BLaER1 (cell line): ENCODE measurements around the gene KIF1A.

Source experiments
- H3K27ac ChIP-seq: shearing (Covaris generic); formaldehyde crosslinking; 2 replicates; pipeline ENCODE4 v1.8.1; 2022
- H3K27me3 ChIP-seq: shearing (Covaris generic); formaldehyde crosslinking; 2 replicates; pipeline ENCODE4 v1.8.1; 2022
- H3K36me3 ChIP-seq: shearing (Covaris generic); formaldehyde crosslinking; 2 replicates; pipeline ENCODE4 v1.8.1; 2022
- H3K4me1 ChIP-seq: shearing (Covaris generic); formaldehyde crosslinking; 2 replicates; pipeline ENCODE4 v1.8.1; 2022
- H3K4me2 ChIP-seq: shearing (Covaris generic); formaldehyde crosslinking; 2 replicates; pipeline ENCODE4 v1.8.1; 2022
- H3K4me3 ChIP-seq: shearing (Covaris generic); formaldehyde crosslinking; 2 replicates; pipeline ENCODE4 v1.8.1; 2022
- H3K9ac ChIP-seq: shearing (Covaris generic); formaldehyde crosslinking; 2 replicates; pipeline ENCODE4 v1.8.1; 2022
- H3K9me3 ChIP-seq: shearing (Covaris generic); formaldehyde crosslinking; 2 replicates; pipeline ENCODE4 v1.8.1; 2022
- H4K20me1 ChIP-seq: shearing (Covaris generic); formaldehyde crosslinking; 2 replicates; pipeline ENCODE4 v1.8.1; 2022
- Cebpa-rat ChIP-seq: shearing (Covaris generic); IDR thresholded peaks from 2 replicates; pipeline ENCODE4 v1.8.1; 2022

The KIF1A gene

GRCh38 chr2:240793313-240794177, 26.5 kb downstream of the KIF1A start:
- H3K27me3 ChIP-seq = no peaks in the 10 kb centered on the region

DNA sequence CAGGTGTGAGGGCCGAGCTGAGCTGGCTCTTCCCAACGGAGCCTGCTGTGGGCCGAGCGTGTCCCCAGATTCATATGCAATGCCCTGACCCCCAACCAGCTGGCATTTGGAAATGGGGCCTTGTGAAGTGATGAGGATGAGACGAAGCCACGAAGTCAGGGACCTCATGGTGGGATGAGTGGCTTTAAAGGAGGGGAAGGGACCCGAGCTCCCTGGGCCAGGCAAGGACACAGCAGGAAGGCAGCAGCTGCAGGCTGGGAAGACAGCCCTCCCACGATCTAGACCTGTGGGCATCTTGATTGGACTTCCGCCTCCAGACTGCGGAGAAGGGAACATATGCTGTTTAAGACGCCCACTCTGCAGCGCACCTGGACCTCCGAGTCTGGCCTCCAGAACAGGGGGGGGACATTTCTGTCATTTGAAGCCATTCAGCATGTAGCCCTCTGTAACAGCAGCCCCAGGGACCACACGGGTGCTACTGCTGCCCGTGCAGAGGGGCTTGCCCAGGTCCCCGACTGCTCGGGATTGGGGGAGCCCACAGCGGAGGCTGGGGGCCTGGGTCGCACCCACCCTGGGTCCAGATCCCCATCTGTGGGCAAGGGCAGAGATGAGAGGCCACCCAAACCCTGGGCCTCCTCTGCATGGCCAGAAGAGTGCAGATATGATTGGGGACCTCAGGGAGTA, 27.2 kb downstream of the KIF1A start:
- Histone ChIP-seq H3K4me1 (peaks cover 30% of the 10 kb centered on the region), H3K27me3 (no peaks in the 10 kb centered on the region), H3K4me2 (no peak overlapping the region), H3K36me3 (no peaks in the 10 kb centered on the region), H4K20me1 (no peaks in the 10 kb centered on the region), H3K9ac (no peak overlapping the region), H3K27ac (no peak overlapping the region), H3K4me3 (no peak overlapping the region), H3K9me3 (no peaks in the 10 kb centered on the region)
- no peak for TF ChIP-seq Cebpa-rat

More at GRCh38 chr2:240793313-240794177, 26.5 kb downstream of the KIF1A start:
- H3K9me3 ChIP-seq = no peaks in the 10 kb centered on the region
- peaks cover 37% of the 10 kb centered on the region for H3K4me1 ChIP-seq
- H3K4me2 ChIP-seq = no peak overlapping the region
- H3K9ac ChIP-seq = no peak overlapping the region
- H3K27ac ChIP-seq = no peak overlapping the region
- H3K4me3 ChIP-seq = no peak overlapping the region
- no peaks in the 10 kb centered on the region for H4K20me1 ChIP-seq
- no peak for TF ChIP-seq Cebpa-rat
- no peaks in the 10 kb centered on the region for H3K36me3 ChIP-seq

GRCh38 chr2:240791821-240792628, 28.0 kb downstream of the KIF1A start:
- Histone ChIP-seq H3K9ac (no peak overlapping the region), H3K36me3 (no peaks in the 10 kb centered on the region), H4K20me1 (no peaks in the 10 kb centered on the region)

DNA sequence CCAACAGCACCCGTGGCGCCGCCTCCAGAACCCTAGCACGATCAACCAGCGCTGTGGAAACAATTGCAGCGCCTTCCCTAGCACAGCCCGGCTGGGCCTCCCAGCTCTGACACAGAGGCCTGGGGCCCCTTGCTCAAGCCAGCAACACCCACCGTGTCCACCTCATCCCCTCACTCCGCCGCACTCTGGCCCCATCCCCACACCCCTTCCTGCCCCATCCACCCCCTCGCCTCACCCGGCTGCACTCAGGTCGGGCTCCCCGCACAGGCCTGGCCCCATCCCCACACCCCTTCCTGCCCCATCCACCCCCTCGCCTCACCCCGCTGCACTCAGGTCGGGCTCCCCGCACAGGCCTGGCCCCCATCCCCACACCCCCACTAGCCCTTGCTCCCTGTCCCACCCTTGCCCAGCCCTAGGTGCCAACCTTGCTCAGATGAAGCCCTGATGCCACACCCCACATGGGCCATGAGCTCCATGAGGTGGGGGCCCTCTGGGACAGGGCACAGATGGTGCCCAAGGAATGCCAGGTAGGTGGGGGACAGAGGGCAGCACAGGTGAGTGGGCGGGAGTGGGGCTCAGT, 28.7 kb downstream of the KIF1A start:
- no peaks in the 10 kb centered on the region for H3K27me3 ChIP-seq
- no peak overlapping the region for H3K9ac ChIP-seq
- H3K4me3 ChIP-seq = no peak overlapping the region
- H3K27ac ChIP-seq = no peak overlapping the region
- no peaks in the 10 kb centered on the region for H4K20me1 ChIP-seq
- no peak for TF ChIP-seq Cebpa-rat
- peaks cover 15% of the 10 kb centered on the region for H3K4me1 ChIP-seq
- no peak overlapping the region for H3K4me2 ChIP-seq
- no peaks in the 10 kb centered on the region for H3K9me3 ChIP-seq
- no peaks in the 10 kb centered on the region for H3K36me3 ChIP-seq

More at GRCh38 chr2:240791821-240792628, 28.0 kb downstream of the KIF1A start:
- H3K4me2 ChIP-seq = no peak overlapping the region
- peaks cover 23% of the 10 kb centered on the region for H3K4me1 ChIP-seq
- no peak overlapping the region for H3K27ac ChIP-seq
- no peak overlapping the region for H3K4me3 ChIP-seq
- H3K27me3 ChIP-seq = no peaks in the 10 kb centered on the region
- no peaks in the 10 kb centered on the region for H3K9me3 ChIP-seq
- TF ChIP-seq Cebpa-rat = no peak

DNA sequence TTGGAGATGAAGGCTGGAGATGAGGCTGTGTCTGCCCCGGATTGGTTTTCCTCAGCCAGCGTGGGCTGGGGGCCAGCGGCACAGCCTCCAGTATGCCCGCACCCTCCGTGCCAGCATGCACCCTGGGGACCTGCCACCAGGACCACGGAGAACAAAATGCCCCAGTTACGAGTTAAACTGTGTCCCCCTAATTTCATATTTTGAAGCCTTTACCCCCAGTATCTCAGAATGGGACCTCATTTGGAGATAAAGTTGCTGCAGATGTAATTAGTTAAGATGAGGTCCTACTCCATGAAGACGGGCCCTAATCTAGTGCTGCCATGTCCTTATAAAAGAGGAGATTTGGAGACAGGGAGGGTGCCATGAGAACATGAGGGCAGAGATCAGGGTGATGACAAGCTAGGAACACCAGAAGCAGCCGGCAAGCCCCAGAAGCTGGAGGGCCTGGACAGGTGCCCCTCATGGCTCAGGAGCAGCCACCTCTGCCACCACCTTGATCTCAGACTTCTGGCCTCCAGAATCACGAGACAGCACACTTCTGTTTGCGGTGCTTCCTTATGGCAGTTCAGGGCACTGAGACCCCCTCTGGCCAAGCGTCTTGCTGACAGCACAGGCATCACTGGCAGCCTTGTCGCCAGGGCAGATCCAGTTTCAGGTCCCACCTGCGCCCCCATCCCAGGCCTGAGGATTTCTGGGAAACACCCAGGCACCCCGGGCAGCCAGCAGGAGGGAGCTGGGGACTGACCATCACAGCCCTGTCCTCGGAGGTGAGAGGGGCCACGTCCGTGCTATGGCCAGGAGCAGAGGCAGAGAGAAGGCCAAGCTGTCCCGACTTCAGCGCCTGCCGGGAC, 29.4 kb downstream of the KIF1A start:
- H3K4me1 ChIP-seq = peaks cover 8% of the 10 kb centered on the region
- TF ChIP-seq Cebpa-rat = no peak
- H3K4me2 ChIP-seq = no peak overlapping the region
- H4K20me1 ChIP-seq = no peaks in the 10 kb centered on the region
- H3K36me3 ChIP-seq = no peaks in the 10 kb centered on the region
- H3K4me3 ChIP-seq = no peak overlapping the region
- H3K27ac ChIP-seq = no peak overlapping the region
- H3K9me3 ChIP-seq = no peaks in the 10 kb centered on the region
- no peaks in the 10 kb centered on the region for H3K27me3 ChIP-seq
- no peak overlapping the region for H3K9ac ChIP-seq

- Histone ChIP-seq H3K9ac (no peak overlapping the region), H3K4me3 (no peak overlapping the region), H3K4me1 (no peaks in the 10 kb centered on the region), H3K9me3 (no peaks in the 10 kb centered on the region), H3K4me2 (no peak overlapping the region), H4K20me1 (no peaks in the 10 kb centered on the region), H3K36me3 (no peaks in the 10 kb centered on the region), H3K27me3 (no peaks in the 10 kb centered on the region), H3K27ac (no peak overlapping the region)
- TF ChIP-seq Cebpa-rat = no peak
Measured at GRCh38 chr2:240789501-240790369, 30.3 kb downstream of the KIF1A start.

GRCh38 chr2:240789051-240789453, 31.0 kb downstream of the KIF1A start:
- no peaks in the 10 kb centered on the region for H3K9me3 ChIP-seq
- no peak overlapping the region for H3K27ac ChIP-seq
- H3K36me3 ChIP-seq = no peaks in the 10 kb centered on the region
- no peaks in the 10 kb centered on the region for H3K4me1 ChIP-seq
- H4K20me1 ChIP-seq = no peaks in the 10 kb centered on the region
- no peak overlapping the region for H3K9ac ChIP-seq
- no peaks in the 10 kb centered on the region for H3K27me3 ChIP-seq
- no peak overlapping the region for H3K4me2 ChIP-seq
- no peak overlapping the region for H3K4me3 ChIP-seq
- TF ChIP-seq Cebpa-rat = no peak

- Histone ChIP-seq H3K4me3 (no peak overlapping the region), H3K9me3 (no peaks in the 10 kb centered on the region), H3K27ac (no peak overlapping the region), H3K36me3 (no peaks in the 10 kb centered on the region), H3K4me2 (no peak overlapping the region), H4K20me1 (no peaks in the 10 kb centered on the region), H3K9ac (no peak overlapping the region), H3K27me3 (no peaks in the 10 kb centered on the region), H3K4me1 (no peaks in the 10 kb centered on the region)
- no peak for TF ChIP-seq Cebpa-rat
Measured at GRCh38 chr2:240788482-240788881, 31.5 kb downstream of the KIF1A start.
